ENCODE results near the gene TPRG1.

Gene TPRG1

DNA sequence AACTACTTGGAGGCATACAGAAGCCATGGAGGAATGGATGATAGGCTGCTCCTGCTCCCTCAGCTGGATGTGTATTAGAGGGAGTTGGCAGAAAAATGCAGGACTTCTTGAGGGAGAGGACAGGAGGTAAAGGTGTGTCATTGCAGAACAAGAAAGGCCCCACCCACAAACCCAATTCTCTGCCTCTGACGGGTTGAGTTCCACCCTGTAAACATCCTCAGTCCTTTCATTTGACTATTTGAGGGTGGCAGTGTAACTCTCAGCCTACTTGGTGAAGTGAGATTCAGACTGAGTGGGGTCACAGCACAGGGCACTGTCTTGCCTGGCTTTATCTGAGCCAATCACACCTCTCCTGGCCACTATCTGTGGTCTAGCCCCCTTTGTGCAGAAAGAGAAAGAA, at the start of gene TPRG1:
Gene TPRG1 (plus strand): TSS at position 265 of the 400 bp plus-strand sequence. CDS start 35,414 bp downstream, outside the sequence.
- no peak for DNase-seq (ENCODE audit: low read depth, low spot score)

- DNase-seq (ENCODE audit: low read depth, low spot score): no peak
Observed at GRCh38 chr3:189122110-189122509, 49.7 kb upstream of the TPRG1 start.

GRCh38 chr3:189122526-189123205, 49.1 kb upstream of the TPRG1 start:
- no peak for DNase-seq (ENCODE audit: low read depth, low spot score)

DNA sequence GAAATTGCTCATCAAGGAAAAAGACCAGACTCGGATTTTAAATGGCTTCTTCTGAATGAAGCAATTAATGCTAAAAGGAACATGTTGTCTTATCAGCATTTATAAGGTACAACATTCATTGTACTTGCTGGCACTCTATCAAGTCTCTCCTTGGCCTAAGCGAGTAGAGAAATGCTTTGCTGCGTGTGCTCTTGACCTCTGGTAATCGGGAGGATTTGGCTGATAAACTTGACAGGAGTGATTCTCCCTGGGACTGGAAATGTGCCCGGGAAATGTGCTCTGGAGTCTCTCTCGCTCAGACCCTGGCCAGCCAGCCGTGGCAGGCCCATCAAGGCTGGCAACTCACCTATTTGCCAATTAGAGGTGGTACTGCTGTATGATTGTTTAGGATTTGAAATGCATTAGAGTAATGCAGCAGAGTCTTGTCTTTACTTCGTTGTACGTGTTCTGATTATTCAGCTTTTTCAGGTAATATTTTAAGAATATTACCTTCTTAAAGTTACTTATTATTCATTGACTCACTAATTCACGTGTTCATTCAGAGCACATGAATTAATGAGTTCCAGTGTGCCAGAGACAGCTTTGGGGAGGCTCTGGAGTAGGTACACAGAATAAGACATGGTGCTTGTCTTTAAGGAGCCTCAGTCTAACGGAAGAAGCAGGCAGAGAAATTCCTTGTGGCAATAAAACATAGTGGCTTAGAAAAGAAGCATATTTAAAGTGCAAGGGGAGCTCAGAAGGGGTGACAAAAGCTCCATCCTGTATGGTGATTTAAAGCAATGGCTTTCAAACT, 48.0 kb upstream of the TPRG1 start:
- no peak for DNase-seq (ENCODE audit: low read depth, low spot score)

DNA sequence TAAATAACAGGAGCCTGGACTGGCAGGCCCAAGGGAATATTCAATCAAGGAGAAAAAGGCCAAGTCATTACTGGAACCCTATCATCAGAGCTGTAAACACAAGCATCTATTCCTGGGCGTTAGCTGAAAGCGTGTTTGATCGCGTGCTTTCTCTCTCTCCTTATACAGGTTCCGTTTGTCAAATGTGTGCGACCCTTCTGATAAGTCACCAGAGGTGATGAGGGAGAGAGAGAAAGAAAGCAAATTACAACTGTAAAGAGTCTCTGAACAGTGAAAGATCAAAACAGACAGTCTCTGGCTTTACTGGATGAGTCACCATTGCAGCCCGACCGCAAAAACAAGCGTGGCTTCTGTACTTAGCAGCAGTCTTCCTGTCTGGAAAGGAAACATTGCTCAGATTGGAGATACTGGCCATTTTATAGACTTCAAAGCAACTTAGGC, 39.5 kb upstream of the TPRG1 start:
- DNase-seq (ENCODE audit: low read depth, low spot score): peak; percentile 69

GRCh38 chr3:189132839-189133238, 38.9 kb upstream of the TPRG1 start:
- DNase-seq (ENCODE audit: low read depth, low spot score): no peak

DNA sequence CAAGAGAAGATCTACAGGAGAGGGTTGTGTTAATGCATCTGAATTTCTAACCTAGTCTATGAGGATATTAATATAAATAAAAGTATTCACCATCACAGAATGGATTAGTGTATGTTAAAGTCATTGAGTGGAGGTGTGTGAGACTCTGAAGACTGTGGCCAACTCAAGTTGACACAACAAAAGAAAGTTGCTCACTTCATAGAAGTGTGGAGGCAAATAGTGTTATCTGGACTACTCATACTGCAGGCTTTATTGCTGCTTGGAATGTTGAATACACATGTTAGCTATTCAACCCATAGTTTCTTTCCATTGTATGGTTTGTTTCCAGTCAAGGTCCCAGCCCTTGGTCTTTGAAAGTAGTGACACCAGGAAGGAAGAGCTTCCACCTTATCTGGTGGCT, 38.0 kb upstream of the TPRG1 start:
- DNase-seq (ENCODE audit: low read depth, low spot score): no peak

- DNase-seq (ENCODE audit: low read depth, low spot score): peak; percentile 75
Observed at GRCh38 chr3:189137416-189137815, 34.4 kb upstream of the TPRG1 start.

DNA sequence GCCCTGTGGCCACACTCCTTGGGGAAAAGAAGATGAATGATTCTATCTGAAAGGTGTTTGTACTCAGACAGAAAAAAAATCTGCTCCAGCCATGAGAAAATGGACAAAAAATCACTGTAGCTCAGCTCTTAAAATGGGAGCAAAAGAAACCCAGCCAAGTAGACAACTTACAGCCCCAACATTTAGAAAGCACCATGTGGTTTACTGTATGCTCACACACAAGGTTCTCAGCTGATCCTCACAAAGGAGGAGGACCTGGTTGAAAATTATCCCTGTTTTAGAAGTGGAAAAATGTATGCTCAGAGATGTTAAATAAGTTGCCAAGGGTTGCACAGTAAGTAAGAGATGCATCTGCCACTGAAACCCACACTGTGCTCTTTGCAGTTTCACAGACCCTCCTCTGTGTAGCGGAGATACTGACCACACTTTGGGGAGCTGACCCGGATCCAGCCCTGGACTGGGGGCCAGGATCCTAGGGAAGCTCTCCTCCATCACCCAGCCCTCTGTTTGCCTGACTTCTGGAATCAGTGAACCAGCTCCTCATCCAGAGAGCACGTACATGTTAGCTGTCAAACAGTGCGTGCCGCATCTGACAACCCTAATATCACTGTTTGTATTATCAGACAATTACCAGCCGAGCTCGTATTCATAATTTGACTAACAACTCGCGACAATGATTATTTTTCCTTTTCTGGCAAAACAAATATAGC, 32.7 kb upstream of the TPRG1 start:
- DNase-seq (ENCODE audit: low read depth, low spot score): no peak

- DNase-seq (ENCODE audit: low read depth, low spot score): no peak
Observed at GRCh38 chr3:189139611-189139940, 32.2 kb upstream of the TPRG1 start.

DNA sequence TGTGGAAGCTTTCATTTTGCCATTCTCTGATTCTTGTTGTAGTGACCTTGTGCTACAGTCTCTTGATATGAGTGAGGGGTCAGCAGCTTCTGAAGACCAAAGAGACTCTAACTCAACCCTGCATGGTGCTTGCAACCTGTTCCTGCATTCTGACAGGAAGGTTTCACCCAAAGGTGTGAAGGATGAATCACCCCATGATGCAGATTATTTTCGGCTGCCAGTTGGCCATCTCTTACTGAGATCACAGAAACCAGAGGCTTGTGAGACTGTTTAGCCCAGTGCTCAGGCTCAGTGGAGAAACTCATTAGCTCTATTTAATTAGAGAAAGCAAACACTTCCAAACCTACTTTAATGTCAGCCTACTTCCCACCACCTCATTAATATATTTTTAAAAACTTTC, 29.2 kb upstream of the TPRG1 start:
- DNase-seq (ENCODE audit: low read depth, low spot score): no peak

- DNase-seq (ENCODE audit: low read depth, low spot score): no peak
Observed at GRCh38 chr3:189143321-189143720, 28.4 kb upstream of the TPRG1 start.

DNA sequence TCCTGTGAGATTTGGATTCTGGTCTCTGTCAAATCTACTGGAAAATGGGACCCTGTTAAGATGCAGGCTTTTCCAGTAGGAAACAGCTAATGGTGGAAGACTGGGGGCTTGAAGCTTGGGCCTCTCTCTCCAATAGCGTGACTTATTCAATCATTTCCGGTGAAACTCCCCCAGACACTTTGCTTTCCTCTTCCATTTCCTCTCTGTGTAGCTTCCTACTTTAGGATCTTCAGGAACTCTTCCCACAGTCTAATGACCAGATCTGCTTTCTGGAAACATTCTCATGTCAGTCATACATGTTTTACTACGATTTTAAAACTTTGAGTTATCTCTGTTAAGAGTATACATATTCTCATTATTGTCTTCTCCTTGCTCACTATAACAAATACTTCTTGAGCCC, 28.0 kb upstream of the TPRG1 start:
- DNase-seq (ENCODE audit: low read depth, low spot score): no peak

DNA sequence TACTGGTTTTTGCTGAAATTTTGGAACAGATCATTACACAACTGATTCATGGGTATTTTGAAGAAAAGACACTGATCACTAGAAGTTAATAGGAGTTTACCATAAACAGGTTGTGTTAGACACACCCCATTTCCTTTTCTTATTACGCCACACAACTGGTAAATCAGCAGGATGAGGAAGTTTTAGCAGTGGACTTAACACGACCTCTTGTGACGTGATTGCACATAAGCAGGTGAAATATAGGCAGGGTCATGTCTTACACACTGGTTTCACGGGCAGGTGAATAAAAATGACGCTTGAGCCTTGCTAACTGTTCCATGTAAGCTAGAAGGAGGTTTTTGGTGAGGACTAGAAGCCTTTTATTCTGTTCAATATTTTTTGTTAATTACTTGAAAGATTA, 27.1 kb upstream of the TPRG1 start:
- no peak for DNase-seq (ENCODE audit: low read depth, low spot score)

DNA sequence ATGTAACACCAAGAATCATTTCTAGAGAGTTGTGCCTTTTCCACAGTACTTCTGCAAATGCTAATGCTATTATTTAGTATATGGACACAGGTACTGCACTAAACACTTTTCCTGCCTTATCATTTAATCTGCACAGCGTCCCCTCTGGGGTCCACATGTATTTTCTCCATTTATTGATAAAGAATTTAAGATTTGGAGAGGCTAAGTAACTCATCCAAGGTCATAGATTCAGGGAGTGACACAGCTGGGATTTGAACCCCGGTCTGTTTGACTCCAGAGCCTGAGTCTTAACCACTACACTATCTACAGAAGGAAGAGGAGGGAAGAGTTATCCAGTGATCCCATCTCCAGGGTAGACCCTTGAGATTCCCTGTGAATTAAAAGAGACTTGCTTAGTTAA, 24.9 kb upstream of the TPRG1 start:
- DNase-seq (ENCODE audit: low read depth, low spot score): no peak

- DNase-seq (ENCODE audit: low read depth, low spot score): peak; percentile 73
Observed at GRCh38 chr3:189148081-189148507, 23.7 kb upstream of the TPRG1 start.

GRCh38 chr3:189149203-189149602, 22.6 kb upstream of the TPRG1 start:
- DNase-seq (ENCODE audit: low read depth, low spot score): no peak

DNA sequence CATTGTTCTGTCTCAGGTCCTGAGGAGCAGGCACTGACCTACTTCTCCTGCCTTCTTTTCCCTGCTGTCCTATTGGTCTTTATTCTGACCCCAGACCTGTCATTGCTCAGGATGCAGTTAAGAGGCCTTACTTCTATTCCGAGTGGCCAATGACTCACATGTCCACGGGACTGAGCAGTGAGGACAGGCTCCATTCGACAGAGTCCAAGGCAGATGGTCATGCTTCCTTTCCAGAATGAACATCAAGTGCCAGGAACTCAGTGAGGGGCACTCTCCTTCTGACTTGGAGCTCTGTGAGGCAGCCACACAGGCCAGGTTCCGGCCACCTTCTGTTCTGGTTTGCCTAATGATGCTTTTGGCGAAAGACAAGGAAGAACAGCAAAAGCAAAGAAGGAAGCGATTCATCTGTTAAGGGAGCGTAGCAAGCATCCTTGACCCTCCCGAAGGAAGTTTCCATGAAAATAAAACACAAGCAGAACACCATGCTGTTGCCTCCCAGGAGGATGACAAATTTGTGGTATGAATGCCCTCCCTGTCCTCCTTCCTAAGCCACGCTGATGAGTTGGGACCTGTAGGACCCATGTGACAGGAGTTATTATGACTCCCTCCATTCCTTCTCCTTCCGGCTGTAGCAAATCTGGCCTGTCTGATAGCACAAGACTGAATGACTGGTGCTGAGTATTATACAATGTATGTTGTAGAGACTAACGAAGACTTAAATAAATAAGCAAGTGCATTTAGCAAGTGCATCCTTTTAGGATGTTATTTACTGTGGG, 14.4 kb upstream of the TPRG1 start:
- DNase-seq (ENCODE audit: low read depth, low spot score): no peak

GRCh38 chr3:189158034-189158433, 13.7 kb upstream of the TPRG1 start:
- DNase-seq (ENCODE audit: low read depth, low spot score): no peak

DNA sequence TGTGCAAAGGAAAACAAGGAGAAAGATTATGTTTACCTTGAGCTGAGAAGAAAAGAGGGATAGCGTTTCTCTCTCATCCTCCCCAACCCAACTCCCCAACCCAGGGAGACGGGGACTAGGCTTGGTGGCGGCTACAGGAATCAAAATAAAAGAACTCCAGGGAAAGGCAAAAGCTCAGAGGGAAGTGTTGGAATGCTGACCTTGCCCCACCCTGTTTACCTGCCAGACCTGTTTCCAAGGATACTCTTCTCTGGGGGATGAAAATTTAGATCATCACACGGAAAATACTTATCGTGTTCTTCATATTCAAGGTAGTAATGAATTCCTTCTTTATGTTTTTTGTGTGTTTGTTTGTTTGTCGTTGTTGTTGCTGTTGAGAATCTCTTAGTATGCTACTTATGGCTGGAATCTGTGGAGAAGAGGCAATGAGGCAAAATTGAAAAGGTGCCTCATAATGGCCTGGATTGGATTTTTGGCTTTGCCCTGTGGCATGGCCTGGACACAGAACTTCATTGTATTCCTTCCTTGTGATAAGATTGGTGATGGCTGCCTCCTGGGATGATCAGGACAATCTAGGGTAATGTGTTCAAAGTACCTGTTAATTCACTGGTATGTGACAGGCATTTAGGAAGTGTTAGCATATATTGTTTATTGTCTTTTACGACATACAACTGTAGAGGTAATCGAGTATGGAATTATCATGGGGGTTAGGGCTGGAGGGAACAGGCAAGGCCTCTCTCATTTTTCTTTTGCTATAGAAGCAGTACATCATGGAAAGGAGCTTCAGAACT, 11.1 kb upstream of the TPRG1 start:
- peak; percentile 37 for DNase-seq (ENCODE audit: low read depth, low spot score)

GRCh38 chr3:189165092-189165612, 6.6 kb upstream of the TPRG1 start:
- no peak for DNase-seq (ENCODE audit: low read depth, low spot score)
